Femur (tissue), 1 donor: ENCODE measurements around the gene ZSCAN32.

ENCODE experiments used
- DNase-seq: peaks from one replicate; pipeline ENCODE4 v3.0.0-alpha.2; 2017

ZSCAN32 gene

DNA sequence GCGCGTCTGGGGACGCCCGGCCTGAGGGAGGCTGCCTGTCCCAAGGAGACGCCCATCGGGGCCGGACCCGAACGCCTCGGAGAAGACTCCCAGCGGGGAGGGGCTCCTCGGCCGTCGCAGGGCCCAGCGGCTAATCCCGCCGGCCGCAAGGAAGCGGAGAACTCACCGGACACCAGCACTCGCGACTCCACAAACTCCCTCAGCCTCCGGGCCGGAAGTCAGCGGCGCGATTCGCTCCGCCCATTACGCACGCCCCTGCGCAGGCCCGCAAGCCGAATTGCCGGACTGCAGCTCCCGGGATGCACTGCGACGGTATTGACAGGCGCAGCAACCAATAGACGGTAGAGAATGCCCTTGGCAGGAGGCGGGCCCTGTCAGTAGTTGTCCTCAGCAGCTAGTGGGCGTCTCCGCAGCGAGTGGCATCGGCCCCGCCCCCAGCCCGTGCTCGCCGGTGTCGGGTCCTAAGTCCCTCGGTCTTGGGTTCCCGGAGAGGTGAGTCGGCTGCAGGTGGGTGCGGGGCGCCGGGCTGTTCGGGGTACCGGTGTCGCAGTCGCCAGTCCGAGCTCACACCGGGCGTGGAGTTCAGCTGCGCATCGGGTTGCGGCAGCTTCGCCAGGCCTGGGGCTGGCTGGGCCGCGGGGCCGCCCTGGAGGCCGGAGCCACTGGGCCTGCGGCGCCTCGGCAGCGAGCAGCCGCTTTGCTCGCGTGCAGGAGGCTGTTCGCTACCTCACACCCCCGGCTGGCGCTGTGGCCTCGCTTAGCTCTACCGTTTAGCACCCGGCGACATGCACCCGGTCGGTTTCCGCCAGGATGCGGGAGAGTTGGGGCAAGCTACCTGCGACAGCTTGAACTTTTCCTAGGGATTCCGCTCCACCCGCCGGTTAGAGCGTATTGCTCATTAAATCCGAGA is at the start of gene ZSCAN32, which contains the start of gene ZNF174:
Gene ZSCAN32, minus strand, starts transcription at position 226 of the 910 bp plus-strand sequence. CDS start 3,447 bp downstream, outside the sequence.
Gene ZNF174, plus strand, starts transcription at position 437 of the 910 bp plus-strand sequence. CDS start 790 bp downstream, outside the sequence.
- DNase-seq = peak; percentile 100

DNA sequence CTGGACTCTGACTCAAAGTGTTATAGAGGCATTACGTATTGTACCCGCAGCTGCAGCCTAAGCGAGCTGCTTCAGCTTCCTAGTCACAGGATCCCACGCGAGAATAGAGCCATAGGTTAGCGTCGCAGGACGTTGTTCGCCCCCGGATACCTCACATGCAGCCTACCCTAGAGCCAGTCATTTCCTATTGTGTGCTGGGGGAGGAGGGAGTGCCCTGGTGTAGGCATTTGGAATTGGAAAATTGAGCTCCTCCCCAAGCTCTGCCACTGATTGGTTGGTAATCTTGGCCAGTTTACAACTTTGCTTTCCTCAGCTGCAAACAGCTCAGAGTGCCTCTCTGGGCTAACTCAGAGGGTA is 43.2 kb upstream of the ZSCAN32 start:
- peak; percentile 38 for DNase-seq

DNA sequence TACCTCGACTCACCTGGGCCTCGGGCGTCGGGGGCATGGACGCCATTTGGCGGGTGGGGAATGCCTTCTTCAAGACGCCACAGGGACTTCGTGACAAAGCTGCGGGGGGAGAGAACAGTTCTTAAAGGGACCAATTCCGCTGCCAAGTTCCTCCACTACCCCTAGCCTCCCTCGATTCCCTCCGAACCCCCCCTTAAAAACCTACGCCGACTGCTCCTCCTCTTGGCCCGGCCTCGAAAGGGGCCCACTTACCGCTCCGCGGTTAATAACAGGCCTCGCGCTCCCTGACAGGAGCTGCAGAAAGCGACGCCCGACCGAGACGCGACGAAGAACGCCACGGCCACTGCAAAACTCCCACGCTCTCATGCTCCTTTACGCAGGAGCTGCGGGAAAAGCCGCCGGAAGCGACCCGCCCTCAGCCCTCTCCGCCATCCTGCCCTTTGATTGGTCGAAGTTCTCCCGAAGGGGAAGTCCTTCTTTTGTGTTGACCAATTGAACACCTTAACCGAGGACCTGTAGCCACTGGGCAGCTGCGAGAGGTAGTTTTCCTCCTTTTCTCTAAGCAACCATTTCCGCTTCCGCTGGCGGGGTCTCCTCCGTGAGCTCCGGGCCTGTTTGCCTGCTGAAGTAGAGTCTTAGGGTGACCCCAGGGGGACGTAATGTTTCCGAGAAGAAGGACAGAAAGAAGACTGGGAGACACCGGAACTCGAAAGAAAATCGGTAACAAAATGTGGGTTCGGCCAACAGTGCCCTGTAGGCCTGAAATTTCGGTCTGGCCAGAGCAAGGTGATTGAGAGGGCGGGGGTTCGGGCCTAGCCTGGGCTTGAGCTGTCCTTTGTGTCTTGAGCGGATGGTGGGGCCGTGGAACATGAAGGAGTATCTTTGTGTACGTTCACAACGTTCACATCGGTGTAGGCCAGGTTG is 42.6 kb upstream of the ZSCAN32 start, which contains the start of the genes NAA60 and ZNF597:
Gene NAA60, plus strand, starts transcription at position 573 of the 924 bp plus-strand sequence. CDS start 32,548 bp downstream, outside the sequence.
Gene ZNF597, minus strand, starts transcription at position 397 of the 924 bp plus-strand sequence. Its CDS starts 351 bp downstream, at position 46.
- peak; percentile 93 for DNase-seq

DNA sequence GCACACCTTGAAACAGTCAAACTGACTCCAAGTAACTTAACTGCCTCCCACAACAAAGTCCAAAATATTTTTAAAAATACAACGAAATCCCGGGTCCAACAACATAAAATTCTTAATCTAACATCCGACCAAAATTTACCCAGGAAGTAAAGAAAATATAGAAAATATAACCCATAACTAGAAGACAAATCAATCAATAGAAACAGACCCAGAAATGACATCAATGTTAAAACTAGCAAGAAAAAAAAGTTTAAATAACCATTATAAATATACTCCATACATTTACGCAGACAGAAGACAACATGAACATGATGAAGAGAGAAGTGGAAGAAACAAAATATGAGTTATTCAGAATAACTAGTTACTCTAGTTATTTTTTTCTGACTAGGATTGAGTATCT is 38.8 kb upstream of the ZSCAN32 start:
- no peak for DNase-seq

DNA sequence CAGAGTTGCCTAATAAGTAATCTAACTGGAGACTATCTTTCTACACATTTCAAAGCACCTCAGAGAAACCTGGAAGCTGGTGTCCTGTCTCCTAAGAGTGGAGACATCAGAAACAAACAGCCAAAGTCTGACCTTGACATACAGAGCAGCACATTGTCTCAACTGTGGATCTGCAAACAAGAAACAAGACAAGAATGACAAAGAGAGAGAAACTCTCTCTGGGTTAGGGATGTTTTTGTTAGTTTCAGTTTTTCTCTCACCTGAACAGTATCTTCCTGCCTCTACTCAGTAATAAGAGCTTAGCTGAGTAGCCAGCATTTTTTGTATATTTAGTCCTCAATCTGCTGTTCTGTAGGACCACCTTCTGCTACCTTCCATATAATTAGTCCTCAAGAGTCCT is 33.6 kb upstream of the ZSCAN32 start:
- no peak for DNase-seq

GRCh38 chr16:3431779-3432219 is 31.0 kb upstream of the ZSCAN32 start:
- peak; percentile 45 for DNase-seq

DNA sequence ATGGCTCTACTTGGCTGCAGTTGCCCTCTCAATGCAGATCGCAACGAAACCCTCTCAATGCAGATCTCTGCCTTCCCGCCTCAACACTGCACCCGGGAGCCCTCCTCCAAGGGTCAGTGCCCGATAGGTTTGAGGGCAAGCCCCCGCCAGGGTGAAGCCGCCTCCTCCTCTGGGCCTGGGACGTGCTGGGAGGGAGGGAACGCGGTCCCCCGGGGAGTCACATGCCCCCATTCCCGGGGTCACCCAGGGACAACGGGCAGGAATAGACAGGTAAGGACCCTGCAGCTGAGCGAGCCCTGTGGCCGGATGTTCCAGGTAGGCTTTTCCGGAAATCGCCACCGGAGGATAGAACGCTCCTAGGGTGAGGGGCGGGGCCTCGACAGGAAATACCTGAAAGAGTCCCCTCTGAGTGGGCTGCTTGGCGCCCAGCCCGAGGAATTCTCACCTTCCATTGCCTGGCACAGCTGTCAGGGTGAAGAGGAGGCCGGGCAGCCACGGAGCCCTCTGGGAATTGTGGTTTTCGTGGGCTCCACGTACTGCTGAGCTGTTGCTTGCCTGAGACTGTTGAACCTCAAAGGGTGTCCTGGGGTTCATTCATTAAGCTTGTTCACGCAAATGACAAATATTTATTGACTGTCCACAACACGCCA is 13.1 kb upstream of the ZSCAN32 start:
- DNase-seq = no peak

DNA sequence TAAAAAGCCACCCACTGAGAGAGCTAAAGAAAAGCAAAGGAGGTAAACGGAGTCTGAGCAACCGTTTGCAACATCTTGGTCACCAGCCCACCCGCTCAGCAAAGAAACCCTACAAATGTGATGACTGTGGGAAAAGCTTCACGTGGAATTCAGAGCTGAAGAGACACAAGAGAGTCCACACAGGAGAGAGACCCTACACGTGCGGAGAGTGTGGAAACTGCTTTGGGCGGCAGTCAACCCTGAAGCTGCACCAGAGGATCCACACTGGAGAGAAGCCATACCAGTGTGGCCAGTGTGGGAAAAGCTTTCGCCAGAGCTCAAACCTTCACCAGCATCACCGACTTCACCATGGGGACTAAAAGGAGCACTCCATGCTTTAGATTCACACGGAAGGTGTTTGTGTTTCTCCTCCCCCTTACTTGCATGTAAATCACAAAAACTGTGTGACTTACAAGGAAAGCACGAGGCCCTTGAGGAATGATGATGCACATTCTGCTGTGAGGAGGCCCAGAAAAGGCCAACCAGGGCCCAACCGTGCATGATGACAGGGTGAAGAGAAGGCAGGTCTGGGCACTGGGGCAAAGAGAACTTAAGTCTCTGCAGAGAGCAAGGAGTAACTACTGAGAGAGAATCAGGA is 7.9 kb upstream of the ZSCAN32 start:
- DNase-seq = no peak

- DNase-seq = no peak
Observed at GRCh38 chr16:3401719-3402397, 1.1 kb upstream of the ZSCAN32 start.

GRCh38 chr16:3400446-3400778 is 392 bp downstream of the ZSCAN32 start:
- DNase-seq = no peak

GRCh38 chr16:3389663-3390338 is 11.0 kb downstream of the ZSCAN32 start:
- DNase-seq = no peak

- no peak for DNase-seq
Observed at GRCh38 chr16:3388325-3388724, 12.5 kb downstream of the ZSCAN32 start.

DNA sequence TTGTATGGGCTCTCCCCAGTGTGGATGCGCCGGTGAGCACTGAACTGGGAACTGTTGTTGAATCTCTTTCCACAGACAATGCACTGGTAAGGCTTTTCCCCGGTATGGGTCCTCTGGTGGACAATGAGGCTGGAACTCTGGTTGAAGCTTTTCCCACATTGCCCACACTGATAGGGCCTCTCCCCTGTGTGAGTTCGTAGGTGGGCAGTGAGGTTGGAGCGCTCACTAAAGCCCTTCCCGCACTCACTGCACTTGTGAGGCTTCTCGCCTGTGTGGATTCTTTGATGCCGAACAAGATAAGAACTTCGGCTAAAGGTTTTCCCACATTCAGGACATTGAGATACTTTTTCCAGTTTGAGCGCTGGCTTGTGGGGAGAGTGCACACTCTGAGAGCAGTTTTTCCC is 17.8 kb downstream of the ZSCAN32 start:
- DNase-seq = no peak

DNA sequence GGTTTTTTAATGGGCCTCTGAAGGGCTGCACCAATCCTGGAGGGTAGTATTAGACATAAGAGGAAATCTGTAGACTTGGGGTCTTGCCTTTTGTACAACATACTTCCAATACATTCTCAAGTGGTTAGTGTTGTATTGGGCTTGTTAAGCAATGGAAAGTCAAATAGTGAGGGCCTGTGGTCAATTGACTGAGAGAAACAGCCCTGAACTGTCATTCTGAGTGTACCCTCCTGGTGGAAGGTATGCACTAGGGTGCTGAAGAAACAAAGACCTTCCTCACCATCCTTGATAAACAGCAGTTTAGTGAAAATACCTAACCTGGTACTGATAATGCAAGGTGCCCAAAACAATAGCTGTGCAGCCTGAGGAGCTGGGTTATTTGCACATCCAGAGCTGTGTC is 22.9 kb downstream of the ZSCAN32 start:
- DNase-seq = no peak

GRCh38 chr16:3375680-3376079 is 25.1 kb downstream of the ZSCAN32 start:
- DNase-seq = no peak

- DNase-seq = no peak
Observed at GRCh38 chr16:3369073-3369472, 31.7 kb downstream of the ZSCAN32 start.

- peak; percentile 88 for DNase-seq
Observed at GRCh38 chr16:3364774-3365427, 35.9 kb downstream of the ZSCAN32 start.

GRCh38 chr16:3363793-3364192 is 37.0 kb downstream of the ZSCAN32 start:
- no peak for DNase-seq

DNA sequence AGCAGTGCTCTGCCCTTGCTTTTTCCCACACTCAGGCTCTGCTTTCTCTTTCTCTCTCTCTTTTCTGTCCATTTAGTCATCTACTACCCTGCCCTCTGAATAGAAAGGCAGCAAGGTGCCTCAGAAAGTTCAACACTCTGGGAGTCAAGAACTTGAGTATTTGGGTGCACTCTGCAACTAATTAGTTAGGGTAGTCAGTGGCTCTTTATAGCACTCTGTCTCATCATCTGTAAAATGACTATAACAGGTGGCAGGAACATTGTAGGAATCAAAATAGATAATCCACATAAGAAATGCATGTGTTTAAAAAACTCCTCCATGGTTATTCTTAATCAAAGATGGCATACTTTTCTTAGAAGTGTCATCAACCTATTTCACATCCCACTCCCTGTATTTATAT is 37.9 kb downstream of the ZSCAN32 start:
- DNase-seq = no peak

GRCh38 chr16:3358871-3359270 is 41.9 kb downstream of the ZSCAN32 start:
- DNase-seq = no peak
